ENCODE measurements around the gene GIPC2. TPM values are rescaled to one million over a fixed set of nuclear protein-coding genes. Genes with fewer than 3 reads are reported as not detected.

The GIPC2 gene
- polyA plus RNA-seq, 2 of the 4 experiments (the other 2 are of a cell fraction), result 0.06 TPM; not detected in 1

DNA sequence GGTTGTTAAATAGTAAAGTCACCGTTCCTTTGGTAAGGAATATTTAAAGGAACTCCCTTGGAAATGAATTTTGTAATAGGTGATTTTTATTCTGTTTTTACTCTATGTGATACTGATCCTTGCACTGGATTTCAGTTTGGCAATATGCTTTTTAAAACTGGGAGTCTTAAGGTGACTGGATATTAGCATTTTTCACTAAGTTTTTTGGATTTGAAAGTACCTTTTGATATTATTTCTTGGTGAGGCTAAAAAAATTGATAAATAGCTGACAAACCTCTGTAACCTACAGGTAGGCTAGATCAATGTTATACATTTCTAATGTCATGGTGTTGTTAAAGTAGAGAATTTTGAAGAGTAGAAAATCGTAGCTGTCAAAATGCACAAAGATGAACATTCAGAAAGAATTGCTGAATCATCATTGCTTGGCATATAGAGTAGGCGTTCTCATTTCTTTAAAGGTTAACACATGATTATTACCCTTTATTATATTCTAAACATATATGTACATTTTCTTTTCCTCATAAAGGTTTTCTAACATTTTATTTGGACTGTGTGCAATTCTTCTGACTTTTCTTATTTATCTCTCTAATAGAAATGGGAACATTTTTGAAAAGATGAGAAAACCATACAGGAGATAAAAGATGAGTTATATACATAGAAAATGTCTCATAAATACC, 42.6 kb upstream of the GIPC2 start:
- POLR2A ChIA-PET, result interaction anchor here (1.0 to 6.8 kb wide), 11 partner anchors 8 to 463 kb away, joined by 3 to 94 read pairs (median 8); partner anchors contain the start of gene FUBP1
- WGBS (ENCODE audit: missing lambda C conversion rate), result 3% methylated on average over 3 of the region's 3 CpGs

DNA sequence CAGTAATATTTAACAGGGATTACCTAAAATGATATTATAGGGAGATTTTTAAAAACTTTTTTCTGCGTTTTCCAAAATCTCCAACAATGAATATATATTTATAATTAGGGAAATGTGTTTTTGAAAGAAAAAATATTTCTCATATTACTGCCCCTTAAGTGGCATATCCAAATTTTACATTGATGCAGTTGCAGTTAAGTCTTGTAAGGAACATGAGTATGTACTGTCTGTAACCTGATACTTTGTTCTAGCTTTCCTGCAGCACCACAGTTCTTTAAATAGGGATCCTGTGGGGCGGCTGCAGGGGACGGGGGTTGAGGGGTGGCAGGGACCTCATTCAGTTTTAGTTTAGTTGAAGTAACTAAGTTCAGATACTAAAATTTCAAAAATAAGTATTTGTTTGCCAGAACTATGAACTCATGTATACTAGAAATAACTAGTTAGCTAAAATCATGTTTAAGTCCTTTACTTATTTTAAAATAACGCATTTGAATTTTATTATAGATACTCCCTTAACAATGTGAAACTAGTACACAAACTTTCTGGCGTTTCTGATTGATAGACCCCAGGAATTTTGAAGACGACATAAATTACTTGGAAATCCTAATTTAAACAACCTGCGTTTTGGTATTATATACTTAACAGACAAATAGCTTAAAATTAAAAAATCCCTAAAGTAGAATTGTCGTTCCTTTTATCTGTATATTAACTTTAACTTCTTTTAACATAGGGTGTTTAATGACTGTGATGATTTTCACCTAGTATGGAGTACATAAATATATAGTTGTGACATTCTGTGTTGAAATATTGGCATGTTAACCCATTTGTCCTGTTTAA, 41.7 kb upstream of the GIPC2 start:
- peak; percentile 86 to 87 for ATAC-seq
- Histone ChIP-seq H3K4me2 (peak overlapping the region; percentile 87), H3K27ac (peak overlapping the region; percentile 83 to 87), H3K4me3 (peak overlapping the region; percentile 58), H3K4me1 (peaks cover 34% of the 10 kb centered on the region), H3K9me3 (no peaks in the 10 kb centered on the region)
- FAIRE-seq, result no peak
- DNase-seq (ENCODE audit: low read depth in 1 of 2, low spot score in 1 of 2), result peak; percentile 44 to 78
- under 1% methylated on average over 8 of the region's 8 CpGs for WGBS (ENCODE audit: missing lambda C conversion rate)
- POLR2A ChIA-PET, result interaction anchor here (0.6 to 6.8 kb wide), 30 partner anchors 9 to 465 kb away, joined by 3 to 94 read pairs (median 4); partner anchors contain the start of gene FUBP1
- CTCF ChIA-PET, result interaction anchor here (0.8 to 4.6 kb wide), 8 partner anchors 13 to 127 kb away, joined by 3 to 32 read pairs (median 4); no protein-coding TSS in a partner anchor
- TF ChIP-seq GATA3 (IDR thresholded peaks at IDR 0.05; ENCODE audit: borderline replicate concordance) (peak; percentile 37; the same call in 1 of the 2 replicates), BHLHE40 (IDR thresholded peaks at IDR 0.05; ENCODE audit: low read depth, low read length) (no peak), NR3C1 (IDR thresholded peaks at IDR 0.05) (no peak), CHD2 (IDR thresholded peaks at IDR 0.05; ENCODE audit: low read length, partially characterized antibody) (peak; percentile 6), MAZ (IDR thresholded peaks at IDR 0.05; ENCODE audit: borderline replicate concordance, low read depth, low read length) (no peak), CBX8 (IDR thresholded peaks at IDR 0.05) (no peak), CEBPB (IDR thresholded peaks at IDR 0.05) (peak in 1 of 2 experiments; percentile 8; a peak in 1 of 4 replicates), JUN (IDR thresholded peaks at IDR 0.05) (peak; percentile 60 to 97; a peak in 4 of 5 replicates), EHF (CRISPR knock-in tag; IDR thresholded peaks at IDR 0.05) (peak; percentile 98), HOXB5 (CRISPR knock-in tag; IDR thresholded peaks at IDR 0.05) (peak; percentile 96; the same call in 1 of the 2 replicates), FOSL2 (IDR thresholded peaks at IDR 0.05) (no peak), FOSL2 (CRISPR knock-in tag; IDR thresholded peaks at IDR 0.05) (peak; percentile 81), FOXS1 (CRISPR knock-in tag; IDR thresholded peaks at IDR 0.05) (peak; percentile 75; the same call in 1 of the 2 replicates), RNF2 (IDR thresholded peaks at IDR 0.05; ENCODE audit: borderline replicate concordance, low read depth) (no peak), POLR2A (IDR thresholded peaks at IDR 0.05; ENCODE audit: low read length) (peak; percentile 27), TP53 (CRISPR knock-in tag; IDR thresholded peaks at IDR 0.05) (peak; percentile 99)
- TF ChIP-seq, protein P1, sequence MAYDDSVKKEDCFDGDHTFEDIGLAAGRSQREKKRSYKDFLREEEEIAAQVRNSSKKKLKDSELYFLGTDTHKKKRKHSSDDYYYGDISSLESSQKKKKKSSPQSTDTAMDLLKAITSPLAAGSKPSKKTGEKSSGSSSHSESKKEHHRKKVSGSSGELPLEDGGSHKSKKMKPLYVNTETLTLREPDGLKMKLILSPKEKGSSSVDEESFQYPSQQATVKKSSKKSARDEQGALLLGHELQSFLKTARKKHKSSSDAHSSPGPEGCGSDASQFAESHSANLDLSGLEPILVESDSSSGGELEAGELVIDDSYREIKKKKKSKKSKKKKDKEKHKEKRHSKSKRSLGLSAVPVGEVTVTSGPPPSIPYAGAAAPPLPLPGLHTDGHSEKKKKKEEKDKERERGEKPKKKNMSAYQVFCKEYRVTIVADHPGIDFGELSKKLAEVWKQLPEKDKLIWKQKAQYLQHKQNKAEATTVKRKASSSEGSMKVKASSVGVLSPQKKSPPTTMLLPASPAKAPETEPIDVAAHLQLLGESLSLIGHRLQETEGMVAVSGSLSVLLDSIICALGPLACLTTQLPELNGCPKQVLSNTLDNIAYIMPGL (CRISPR knock-in tag; IDR thresholded peaks at IDR 0.05; ENCODE audit: borderline replicate concordance), result peak; percentile 99
- TF ChIP-seq, protein P2, sequence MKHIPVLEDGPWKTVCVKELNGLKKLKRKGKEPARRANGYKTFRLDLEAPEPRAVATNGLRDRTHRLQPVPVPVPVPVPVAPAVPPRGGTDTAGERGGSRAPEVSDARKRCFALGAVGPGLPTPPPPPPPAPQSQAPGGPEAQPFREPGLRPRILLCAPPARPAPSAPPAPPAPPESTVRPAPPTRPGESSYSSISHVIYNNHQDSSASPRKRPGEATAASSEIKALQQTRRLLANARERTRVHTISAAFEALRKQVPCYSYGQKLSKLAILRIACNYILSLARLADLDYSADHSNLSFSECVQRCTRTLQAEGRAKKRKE (CRISPR knock-in tag; IDR thresholded peaks at IDR 0.05; ENCODE audit: low read depth), result peak; percentile 93
- TF ChIP-seq, protein P3, sequence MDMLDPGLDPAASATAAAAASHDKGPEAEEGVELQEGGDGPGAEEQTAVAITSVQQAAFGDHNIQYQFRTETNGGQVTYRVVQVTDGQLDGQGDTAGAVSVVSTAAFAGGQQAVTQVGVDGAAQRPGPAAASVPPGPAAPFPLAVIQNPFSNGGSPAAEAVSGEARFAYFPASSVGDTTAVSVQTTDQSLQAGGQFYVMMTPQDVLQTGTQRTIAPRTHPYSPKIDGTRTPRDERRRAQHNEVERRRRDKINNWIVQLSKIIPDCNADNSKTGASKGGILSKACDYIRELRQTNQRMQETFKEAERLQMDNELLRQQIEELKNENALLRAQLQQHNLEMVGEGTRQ (IDR thresholded peaks at IDR 0.05), result no peak
- TF ChIP-seq, protein P4, sequence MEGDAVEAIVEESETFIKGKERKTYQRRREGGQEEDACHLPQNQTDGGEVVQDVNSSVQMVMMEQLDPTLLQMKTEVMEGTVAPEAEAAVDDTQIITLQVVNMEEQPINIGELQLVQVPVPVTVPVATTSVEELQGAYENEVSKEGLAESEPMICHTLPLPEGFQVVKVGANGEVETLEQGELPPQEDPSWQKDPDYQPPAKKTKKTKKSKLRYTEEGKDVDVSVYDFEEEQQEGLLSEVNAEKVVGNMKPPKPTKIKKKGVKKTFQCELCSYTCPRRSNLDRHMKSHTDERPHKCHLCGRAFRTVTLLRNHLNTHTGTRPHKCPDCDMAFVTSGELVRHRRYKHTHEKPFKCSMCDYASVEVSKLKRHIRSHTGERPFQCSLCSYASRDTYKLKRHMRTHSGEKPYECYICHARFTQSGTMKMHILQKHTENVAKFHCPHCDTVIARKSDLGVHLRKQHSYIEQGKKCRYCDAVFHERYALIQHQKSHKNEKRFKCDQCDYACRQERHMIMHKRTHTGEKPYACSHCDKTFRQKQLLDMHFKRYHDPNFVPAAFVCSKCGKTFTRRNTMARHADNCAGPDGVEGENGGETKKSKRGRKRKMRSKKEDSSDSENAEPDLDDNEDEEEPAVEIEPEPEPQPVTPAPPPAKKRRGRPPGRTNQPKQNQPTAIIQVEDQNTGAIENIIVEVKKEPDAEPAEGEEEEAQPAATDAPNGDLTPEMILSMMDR (IDR thresholded peaks at IDR 0.05), result no peak

More for the DNA sequence above, 42.6 kb upstream of the GIPC2 start:
- CTCF ChIA-PET, result interaction anchor here (0.9 to 4.6 kb wide), 6 partner anchors 12 to 111 kb away, joined by 3 to 32 read pairs (median 4); partner anchors contain the start of gene FUBP1
- ATAC-seq (no peak), FAIRE-seq (no peak), DNase-seq (ENCODE audit: low read depth in 1 of 2, low spot score in 1 of 2) (no peak)
- peak overlapping the region; percentile 87 for H3K4me2 ChIP-seq
- TF ChIP-seq EHMT2 (IDR thresholded peaks at IDR 0.05; ENCODE audit: low read depth) (no peak), CHD4 (IDR thresholded peaks at IDR 0.05; ENCODE audit: borderline replicate concordance) (no peak), RFX5 (IDR thresholded peaks at IDR 0.05) (no peak), TP53 (CRISPR knock-in tag; IDR thresholded peaks at IDR 0.05) (no peak), NFE2L2 (conservative IDR thresholded peaks at IDR 0.05; ENCODE audit: low read length) (peak; percentile 80), SREBF2 (IDR thresholded peaks at IDR 0.05) (no peak), EP300 (IDR thresholded peaks at IDR 0.05) (no peak), MAFK (IDR thresholded peaks at IDR 0.05; ENCODE audit: partially characterized antibody) (peak; percentile 99), FOSB (CRISPR knock-in tag; IDR thresholded peaks at IDR 0.05) (no peak)
- TF ChIP-seq, protein P5, sequence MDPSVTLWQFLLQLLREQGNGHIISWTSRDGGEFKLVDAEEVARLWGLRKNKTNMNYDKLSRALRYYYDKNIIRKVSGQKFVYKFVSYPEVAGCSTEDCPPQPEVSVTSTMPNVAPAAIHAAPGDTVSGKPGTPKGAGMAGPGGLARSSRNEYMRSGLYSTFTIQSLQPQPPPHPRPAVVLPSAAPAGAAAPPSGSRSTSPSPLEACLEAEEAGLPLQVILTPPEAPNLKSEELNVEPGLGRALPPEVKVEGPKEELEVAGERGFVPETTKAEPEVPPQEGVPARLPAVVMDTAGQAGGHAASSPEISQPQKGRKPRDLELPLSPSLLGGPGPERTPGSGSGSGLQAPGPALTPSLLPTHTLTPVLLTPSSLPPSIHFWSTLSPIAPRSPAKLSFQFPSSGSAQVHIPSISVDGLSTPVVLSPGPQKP (IDR thresholded peaks at IDR 0.05; ENCODE audit: low read depth, low read length), result no peak
- TF ChIP-seq, protein P1 (CRISPR knock-in tag; IDR thresholded peaks at IDR 0.05; ENCODE audit: borderline replicate concordance), result no peak
- peak overlapping the region; percentile 77 to 83 for H3K27ac ChIP-seq
- H3K9me3 ChIP-seq, result no peaks in the 10 kb centered on the region
- peaks cover 31% of the 10 kb centered on the region for H3K4me1 ChIP-seq
- peak overlapping the region; percentile 58 for H3K4me3 ChIP-seq
